NOMO-1 (cell line): ENCODE results near the gene PTPN21.
A peak's percentile ranks its signal among the peaks of the same experiment; 100 is the strongest.
"Not testable (repeated sequence)": the region's sequence is repeated elsewhere in the genome, so short reads cannot be mapped to it uniquely, and the experiment has no call there.

Experiments used
- DNase-seq, 2 experiments: peaks; one replicate each; lab custom pipeline; 2025; ENCODE audit not compliant: unreplicated experiment in 2 of 2; lab: John Stamatoyannopoulos, UW

PTPN21 gene

DNA sequence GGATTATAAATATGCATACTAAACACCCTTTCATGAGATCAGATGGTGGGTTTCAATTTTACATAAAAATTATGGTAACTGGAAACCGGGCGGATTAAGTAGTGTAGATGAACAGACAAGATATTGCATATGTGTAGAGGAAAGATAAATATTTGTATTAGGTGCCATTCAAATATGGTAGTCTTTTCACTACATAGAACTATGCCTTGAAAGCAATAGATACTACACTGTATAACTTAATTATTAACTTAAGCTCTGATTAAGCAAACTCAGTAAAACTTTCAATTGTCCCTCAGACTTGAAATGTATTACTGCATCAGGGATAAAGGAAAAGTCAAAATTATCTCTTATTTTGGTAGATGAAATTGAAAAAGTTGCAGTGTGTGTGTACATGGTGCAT lies 1.9 kb downstream of the PTPN21 start:
- no peak for DNase-seq

DNA sequence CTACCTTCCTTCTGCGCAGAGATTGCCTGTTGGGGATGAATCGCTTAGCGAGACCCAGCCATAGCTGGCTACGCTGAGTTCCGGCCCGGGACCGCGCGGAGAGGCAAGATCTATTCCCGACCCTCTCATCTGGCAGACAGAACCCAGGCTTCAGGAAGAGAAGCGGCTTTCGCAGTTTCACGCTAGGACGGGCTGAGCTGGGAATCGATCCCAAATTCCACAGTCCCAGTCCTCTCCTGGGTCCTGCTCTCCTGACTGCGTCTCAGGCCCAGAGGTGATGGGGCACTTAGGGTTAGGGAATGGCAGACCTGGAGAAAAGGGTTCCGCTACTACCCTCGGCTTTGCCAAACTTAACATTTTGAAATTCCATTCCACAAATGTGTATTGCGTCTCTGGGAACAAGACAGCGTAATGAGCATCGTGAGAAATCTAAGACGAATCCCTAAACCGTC lies 2.8 kb downstream of the PTPN21 start:
- DNase-seq, result no peak

DNA sequence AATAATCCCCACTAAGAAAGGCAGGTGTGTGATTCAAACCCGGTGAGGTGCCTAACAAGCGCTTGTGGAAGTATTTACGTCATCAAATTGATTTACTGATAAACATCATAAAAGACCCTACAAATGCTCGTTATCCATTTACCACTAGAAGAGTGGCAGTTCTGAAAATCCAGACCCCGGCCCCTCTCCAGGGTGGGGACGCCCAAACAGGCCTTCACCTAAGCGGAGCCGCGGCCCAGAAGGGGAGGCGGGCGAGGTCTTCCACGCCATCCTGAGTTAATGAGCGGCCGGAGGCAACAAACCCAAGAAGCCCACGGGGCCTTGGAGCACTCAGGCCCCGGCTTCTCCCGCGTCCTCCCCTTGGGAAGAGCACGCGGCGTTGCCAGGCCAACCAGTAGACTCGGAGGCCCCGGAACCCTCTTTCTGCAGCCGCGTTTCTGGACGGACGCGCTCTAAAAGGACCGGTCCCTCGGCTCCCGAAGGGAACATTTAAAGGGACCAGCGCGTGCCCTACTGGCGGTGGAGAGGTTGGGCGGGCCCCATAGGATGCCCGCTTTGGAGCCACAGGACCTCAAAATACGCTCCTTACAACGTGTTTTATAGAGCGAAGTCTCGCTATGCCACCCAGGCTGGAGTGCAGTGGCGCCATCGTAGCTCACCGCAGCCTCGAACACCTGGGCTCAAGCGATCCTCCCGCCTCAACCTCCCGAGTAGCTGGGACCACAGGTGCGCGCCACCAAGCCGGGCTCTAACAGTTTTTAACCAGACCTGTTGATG lies 3.5 kb downstream of the PTPN21 start:
- DNase-seq, result no peak

GRCh38 chr14:88550078-88550477 lies 4.7 kb downstream of the PTPN21 start:
- no peak for DNase-seq

DNA sequence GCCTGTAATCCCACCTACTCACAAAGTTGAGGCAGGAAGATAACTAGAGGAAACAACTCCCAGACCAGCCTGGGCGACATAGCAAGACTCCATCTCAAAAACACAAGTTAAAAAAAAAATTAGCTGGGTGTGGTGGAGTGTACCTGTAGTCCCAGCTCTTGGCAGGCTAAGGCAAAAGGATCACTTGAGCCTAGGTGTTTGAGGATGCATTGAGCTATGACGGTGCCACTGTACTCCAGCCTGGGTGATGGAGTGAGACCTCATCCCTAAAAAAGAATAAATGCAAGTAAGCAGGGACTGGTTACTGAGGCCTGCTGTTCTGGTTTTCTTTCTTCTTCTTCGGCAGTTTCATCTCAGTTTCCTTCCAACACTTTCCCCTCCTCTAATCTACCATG lies 7.4 kb downstream of the PTPN21 start:
- DNase-seq, result no peak

GRCh38 chr14:88546621-88547385 lies 8.0 kb downstream of the PTPN21 start:
- DNase-seq, result no peak

GRCh38 chr14:88545256-88545655 lies 9.6 kb downstream of the PTPN21 start:
- DNase-seq, result no peak

GRCh38 chr14:88542857-88543795 lies 11.7 kb downstream of the PTPN21 start:
- no peak for DNase-seq

DNA sequence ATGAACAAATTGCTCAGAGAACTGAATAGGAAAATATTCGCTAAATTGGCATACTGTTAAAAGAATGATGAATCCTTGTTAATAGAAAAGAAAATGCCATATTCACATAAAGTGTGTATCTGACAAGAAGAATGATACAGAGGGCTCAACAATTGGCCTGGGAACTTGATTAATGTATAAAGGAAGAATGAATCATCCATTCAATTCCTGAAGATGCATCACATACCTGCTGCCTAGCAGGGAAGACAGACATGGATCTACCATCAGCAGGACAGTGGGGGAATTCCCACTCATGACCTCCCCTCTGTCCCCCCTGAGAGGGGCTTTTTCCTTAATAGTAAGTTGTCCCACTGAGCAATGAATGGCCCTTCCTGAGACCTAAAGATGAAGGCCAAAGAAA lies 13.5 kb downstream of the PTPN21 start:
- no peak for DNase-seq

DNA sequence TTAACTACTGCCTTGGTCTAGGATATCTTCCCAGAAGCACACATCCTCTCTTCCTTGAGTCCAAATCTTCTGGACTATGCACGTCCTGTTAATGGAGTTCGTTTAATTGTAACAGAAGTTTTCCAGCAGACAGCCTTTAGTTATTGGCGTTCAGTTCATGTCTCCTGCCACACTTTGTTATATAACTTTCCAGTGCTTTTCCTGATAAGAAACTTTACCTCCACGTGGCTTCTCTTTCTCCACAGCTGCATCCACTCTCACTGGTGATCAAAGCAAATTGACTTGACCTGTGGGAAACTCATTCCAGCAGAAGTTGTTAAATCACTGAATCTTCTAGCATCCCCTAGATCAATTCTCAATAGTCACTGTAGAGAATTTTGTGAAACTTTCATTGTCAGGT lies 19.0 kb downstream of the PTPN21 start:
- no peak for DNase-seq

- DNase-seq, result peak in 1 of 2 experiments; percentile 39
Measured at GRCh38 chr14:88535149-88535548, 19.7 kb downstream of the PTPN21 start.

- DNase-seq, result no peak
Measured at GRCh38 chr14:88533064-88533602, 21.7 kb downstream of the PTPN21 start.

GRCh38 chr14:88529889-88530288 lies 24.9 kb downstream of the PTPN21 start:
- not testable (repeated sequence) for DNase-seq

DNA sequence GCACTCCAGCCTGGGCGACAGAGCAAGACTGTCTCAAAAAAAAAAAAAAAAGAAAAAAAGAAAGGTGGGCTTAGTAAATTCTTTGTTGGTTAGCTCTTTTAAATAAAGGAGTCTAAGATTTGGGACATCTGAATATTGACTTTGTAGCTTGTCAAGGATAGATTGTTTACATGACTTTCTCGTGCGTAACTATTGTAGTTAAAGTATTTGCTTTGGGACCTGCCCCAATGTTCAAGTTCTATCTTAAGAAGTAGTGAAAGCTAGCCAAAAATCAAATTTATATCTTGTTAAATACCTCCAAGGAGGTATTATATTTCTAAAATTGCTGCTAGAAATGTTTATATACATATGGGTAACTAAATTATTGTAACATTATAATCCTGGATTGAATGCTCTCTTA lies 32.4 kb downstream of the PTPN21 start:
- no peak for DNase-seq

DNA sequence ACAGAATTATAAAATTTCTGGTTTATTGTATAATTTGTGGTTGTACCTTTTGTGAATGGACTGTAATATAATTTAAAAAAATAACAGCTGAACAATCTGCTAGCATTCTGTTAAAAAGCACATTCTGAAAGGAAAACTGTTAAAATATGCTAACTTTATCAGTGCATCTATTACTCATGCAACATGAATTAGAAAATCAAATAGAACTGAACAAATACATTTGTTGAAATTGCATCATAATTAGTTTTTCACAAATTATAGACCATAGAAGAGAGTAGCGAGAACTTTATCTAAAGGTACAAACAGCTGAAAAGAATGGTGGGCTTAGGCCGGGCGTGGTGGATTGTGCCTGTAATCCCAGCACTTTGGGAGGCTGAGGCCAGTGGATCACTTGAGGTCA lies 33.0 kb downstream of the PTPN21 start:
- no peak for DNase-seq

DNA sequence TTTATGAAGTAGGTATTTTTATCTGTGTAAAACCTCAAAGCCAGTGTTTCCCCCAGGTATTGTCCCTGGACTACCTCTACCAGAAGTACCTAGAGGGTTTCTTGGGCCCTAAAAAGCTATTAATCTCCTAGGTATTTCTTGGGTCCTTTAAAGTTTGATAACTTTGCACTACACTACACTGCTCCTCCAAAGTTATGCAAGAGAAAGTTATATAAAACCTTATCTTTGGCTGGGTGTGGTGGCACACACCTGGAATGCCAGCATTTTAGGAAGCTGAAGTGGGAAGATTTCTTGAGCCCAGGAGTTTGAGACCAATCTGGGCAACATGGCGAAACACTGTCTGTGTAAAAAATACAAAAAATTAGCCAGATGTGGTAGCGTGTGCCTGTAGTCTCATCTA lies 34.9 kb downstream of the PTPN21 start:
- no peak for DNase-seq

DNA sequence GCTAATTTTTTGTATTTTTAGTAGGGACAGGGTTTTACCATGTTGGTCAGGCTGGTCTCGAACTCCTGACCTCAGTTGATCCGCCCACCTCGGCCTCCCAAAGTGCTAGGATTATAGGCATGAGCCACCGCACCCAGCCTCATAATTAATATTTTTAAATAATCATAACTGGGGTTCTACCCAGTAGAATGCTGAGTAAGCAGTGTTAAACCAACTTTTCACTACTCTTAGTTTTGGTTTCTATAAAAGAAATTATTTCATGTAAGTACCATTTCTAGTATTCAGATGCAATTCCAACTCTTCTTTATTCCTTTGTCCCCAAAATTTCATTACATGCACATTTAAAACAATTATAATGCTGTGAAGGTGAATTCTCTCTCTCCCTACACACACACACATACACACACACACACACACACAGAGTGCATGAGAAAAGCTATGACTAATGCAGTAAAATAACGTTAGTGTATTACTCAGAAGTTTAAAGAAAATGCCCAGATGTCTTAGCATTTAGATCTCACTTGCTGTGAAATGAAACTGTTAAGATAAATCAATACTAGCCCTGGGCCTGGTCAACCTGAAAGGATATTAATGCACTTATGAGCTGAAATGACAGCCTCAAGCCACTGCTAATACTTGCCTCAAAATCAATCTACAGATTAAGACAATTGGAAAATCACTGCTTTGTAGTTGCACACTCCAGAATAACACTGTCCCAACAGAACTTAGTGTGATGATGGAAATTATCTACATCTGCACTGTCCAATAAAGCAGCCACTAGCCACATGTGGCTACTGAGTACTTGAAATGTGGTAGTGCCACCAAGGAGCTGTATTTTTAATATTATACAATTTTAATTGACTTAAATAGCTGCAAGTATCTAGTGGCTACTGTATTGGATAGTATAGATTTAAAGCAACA lies 36.0 kb downstream of the PTPN21 start:
- DNase-seq, result no peak

DNA sequence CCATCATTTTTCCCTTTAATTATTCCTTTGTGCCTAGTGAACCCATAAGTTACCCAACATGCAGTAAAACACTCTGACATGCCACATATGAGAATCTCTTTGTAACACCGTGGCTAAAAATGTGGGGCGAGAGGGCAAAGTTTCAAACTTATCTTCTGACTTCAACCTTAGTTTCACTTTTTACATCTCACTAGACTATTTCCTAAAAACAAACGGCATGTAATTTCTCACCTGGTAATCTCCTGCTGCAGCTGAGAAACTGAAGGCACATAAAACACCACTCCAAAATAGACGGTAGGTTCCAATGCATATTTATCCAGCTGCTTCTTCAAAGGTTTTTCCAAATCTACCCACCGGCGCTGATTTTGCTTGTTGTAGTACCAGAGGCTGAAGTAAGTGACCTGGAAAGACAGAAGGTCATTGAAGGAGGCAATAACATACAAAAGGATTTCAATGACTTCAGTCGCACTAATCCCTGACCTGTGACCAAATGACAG lies 37.9 kb downstream of the PTPN21 start:
- no peak for DNase-seq

GRCh38 chr14:88515499-88516221 lies 39.1 kb downstream of the PTPN21 start:
- DNase-seq, result no peak
